Lower lobe of right lung (tissue), 2 donors: Measurements from ENCODE around the gene PHB1. TPM values are rescaled to one million over a fixed set of nuclear protein-coding genes. Genes with fewer than 3 reads are reported as not detected.

Experiments
- ATAC-seq, 2 donors: fragments of 200-7000 bp; cut with Tn5 transposase; one replicate each; pipeline ENCODE4 v1.9.1; 2020 to 2022; ENCODE audit warnings: mild to moderate bottlenecking in 2 of 2, moderate library complexity in 2 of 2
- DNase-seq: peaks from one replicate; pipeline ENCODE4 v3.0.0-alpha.2; 2020
- H3K27ac ChIP-seq: fragments of 200-600 bp; one replicate; pipeline ENCODE4 v1.8.0; 2022
- H3K27me3 ChIP-seq: fragments of 200-600 bp; one replicate; pipeline ENCODE4 v1.8.0; 2022; ENCODE audit warnings: low read depth
- H3K36me3 ChIP-seq: fragments of 200-600 bp; one replicate; pipeline ENCODE4 v1.8.0; 2022; ENCODE audit warnings: mild to moderate bottlenecking
- H3K4me1 ChIP-seq: fragments of 200-600 bp; one replicate; pipeline ENCODE4 v1.8.0; 2022
- H3K4me3 ChIP-seq: fragments of 200-600 bp; one replicate; pipeline ENCODE4 v1.8.0; 2022; ENCODE audit warnings: mild to moderate bottlenecking
- H3K9me3 ChIP-seq: fragments of 200-600 bp; one replicate; pipeline ENCODE4 v1.8.0; 2022
- CTCF ChIP-seq: fragments of 200-600 bp; IDR thresholded peaks from one replicate; pipeline ENCODE4 v1.8.0; 2022; ENCODE audit warnings: antibody characterized with exemption, mild to moderate bottlenecking
- intact Hi-C: fragments of 100-400 bp; cut with DNase I; formaldehyde crosslinking; loops from one replicate; pipeline ENCODE4 v1.11.0; 2022
- total RNA-seq: library from RNA; stranded (reverse); fragmentation: NEBNext Ultra II Directional; extraction: Animal tissue kit (Norgen Biotek cat#: 25700); gene quantifications from one replicate; pipeline ENCODE4 v1.2.1, GENCODE V29; 2021
- donor health status: DM: no; HTN: yes; CAD: no; lungs with severe emphysema.

Gene PHB1
- total RNA-seq, 1 donor from 2014 or later, result 113 TPM

GRCh38 chr17:49444384-49444783 is 29.7 kb upstream of the PHB1 start:
- Histone ChIP-seq H3K27me3 (peaks cover 34% of the 10 kb centered on the region), H3K4me1 (no peaks in the 10 kb centered on the region), H3K36me3 (no peaks in the 10 kb centered on the region), H3K9me3 (no peaks in the 10 kb centered on the region), H3K4me3 (no peak overlapping the region), H3K27ac (no peak overlapping the region)
- ATAC-seq (no peak), DNase-seq (no peak)
- intact Hi-C loops, result no loop called here
- TF ChIP-seq CTCF, result no peak

GRCh38 chr17:49443862-49444261 is 29.2 kb upstream of the PHB1 start:
- Histone ChIP-seq H3K4me3 (no peak overlapping the region), H3K27me3 (peaks cover 40% of the 10 kb centered on the region), H3K27ac (no peak overlapping the region), H3K9me3 (no peaks in the 10 kb centered on the region), H3K36me3 (no peaks in the 10 kb centered on the region), H3K4me1 (no peaks in the 10 kb centered on the region)
- TF ChIP-seq CTCF, result no peak
- no peak for DNase-seq
- intact Hi-C loops, result no loop called here
- no peak for ATAC-seq

GRCh38 chr17:49442041-49442440 is 27.4 kb upstream of the PHB1 start:
- no peak for DNase-seq
- no peak overlapping the region for H3K27ac ChIP-seq
- no peaks in the 10 kb centered on the region for H3K4me1 ChIP-seq
- H3K36me3 ChIP-seq, result no peaks in the 10 kb centered on the region
- intact Hi-C loops, result no loop called here
- ATAC-seq, result no peak
- no peak for TF ChIP-seq CTCF
- H3K4me3 ChIP-seq, result no peak overlapping the region
- no peaks in the 10 kb centered on the region for H3K9me3 ChIP-seq
- peaks cover 52% of the 10 kb centered on the region for H3K27me3 ChIP-seq

- peaks cover 52% of the 10 kb centered on the region for H3K27me3 ChIP-seq
- no peaks in the 10 kb centered on the region for H3K36me3 ChIP-seq
- H3K4me1 ChIP-seq, result no peaks in the 10 kb centered on the region
- TF ChIP-seq CTCF, result no peak
- no peak overlapping the region for H3K4me3 ChIP-seq
- H3K9me3 ChIP-seq, result no peaks in the 10 kb centered on the region
- ATAC-seq (no peak), DNase-seq (no peak)
- H3K27ac ChIP-seq, result no peak overlapping the region
- intact Hi-C loops, result no loop called here
These were observed 26.9 kb upstream of the PHB1 start for GRCh38 chr17:49441578-49441977.

GRCh38 chr17:49440581-49440980 is 25.9 kb upstream of the PHB1 start:
- ATAC-seq, result no peak
- H3K4me3 ChIP-seq, result no peak overlapping the region
- TF ChIP-seq CTCF, result no peak
- no peak for DNase-seq
- H3K27me3 ChIP-seq, result peaks cover 52% of the 10 kb centered on the region
- no peaks in the 10 kb centered on the region for H3K4me1 ChIP-seq
- no peaks in the 10 kb centered on the region for H3K36me3 ChIP-seq
- no peak overlapping the region for H3K27ac ChIP-seq
- no peaks in the 10 kb centered on the region for H3K9me3 ChIP-seq
- intact Hi-C loops, result no loop called here
